NCI-H2171 treated with DMSO at 0.1 percent for 48 hours (cell line): ENCODE data around the gene RTN4IP1.

Source experiments
- DNase-seq: peaks from one replicate; lab custom pipeline; 2025; lab: John Stamatoyannopoulos, UW

RTN4IP1 gene, protein sequence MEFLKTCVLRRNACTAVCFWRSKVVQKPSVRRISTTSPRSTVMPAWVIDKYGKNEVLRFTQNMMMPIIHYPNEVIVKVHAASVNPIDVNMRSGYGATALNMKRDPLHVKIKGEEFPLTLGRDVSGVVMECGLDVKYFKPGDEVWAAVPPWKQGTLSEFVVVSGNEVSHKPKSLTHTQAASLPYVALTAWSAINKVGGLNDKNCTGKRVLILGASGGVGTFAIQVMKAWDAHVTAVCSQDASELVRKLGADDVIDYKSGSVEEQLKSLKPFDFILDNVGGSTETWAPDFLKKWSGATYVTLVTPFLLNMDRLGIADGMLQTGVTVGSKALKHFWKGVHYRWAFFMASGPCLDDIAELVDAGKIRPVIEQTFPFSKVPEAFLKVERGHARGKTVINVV

GRCh38 chr6:106629103-106629858, at the start of gene RTN4IP1, which contains the start of gene QRSL1:
RTN4IP1 (minus strand) TSS chr6:106629498; CDS start chr6:106629021, 477 bp downstream.
QRSL1 (plus strand) TSS chr6:106629578; CDS start chr6:106629682, 104 bp downstream.
- DNase-seq = peak; percentile 95

DNA sequence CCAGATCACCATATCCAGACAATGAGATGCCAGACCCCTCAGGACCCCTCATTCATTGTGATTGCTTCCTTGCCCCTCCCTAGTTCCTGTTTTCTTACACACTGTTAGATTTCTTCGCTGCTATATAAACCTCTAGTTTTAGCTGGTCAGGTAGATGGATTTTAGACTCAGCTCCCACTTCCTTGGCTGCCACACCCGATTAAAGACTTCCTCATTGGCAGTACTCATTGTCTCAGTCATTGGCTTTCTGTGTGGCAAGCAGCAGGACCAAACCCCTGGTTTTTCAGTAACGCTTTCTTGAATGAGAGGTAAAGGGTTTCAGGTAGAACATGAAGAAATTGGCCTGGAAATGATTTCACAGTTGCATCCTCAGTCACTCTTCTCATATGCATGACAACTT, 48.0 kb upstream of the RTN4IP1 start:
- no peak for DNase-seq

- no peak for DNase-seq
Observed at GRCh38 chr6:106674541-106675229, 45.4 kb upstream of the RTN4IP1 start.

DNA sequence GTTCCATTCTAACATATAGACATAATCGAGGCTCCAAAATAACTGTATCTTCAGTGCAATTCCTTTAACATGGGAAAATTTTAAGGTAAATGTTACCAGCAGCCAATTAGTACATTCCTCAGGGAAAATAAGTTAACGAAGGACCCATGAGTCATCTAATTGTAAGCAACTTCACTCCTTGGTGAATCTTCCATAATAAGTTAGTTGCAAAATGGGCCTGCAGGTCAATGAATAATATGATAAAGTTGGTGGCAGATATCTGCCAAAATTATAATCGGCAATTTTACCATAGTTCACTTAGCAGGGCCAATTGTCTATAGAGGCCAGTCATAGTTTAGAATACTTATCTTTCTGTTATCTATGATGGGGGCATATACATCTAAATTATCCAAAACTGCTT, 42.4 kb upstream of the RTN4IP1 start:
- no peak for DNase-seq

DNA sequence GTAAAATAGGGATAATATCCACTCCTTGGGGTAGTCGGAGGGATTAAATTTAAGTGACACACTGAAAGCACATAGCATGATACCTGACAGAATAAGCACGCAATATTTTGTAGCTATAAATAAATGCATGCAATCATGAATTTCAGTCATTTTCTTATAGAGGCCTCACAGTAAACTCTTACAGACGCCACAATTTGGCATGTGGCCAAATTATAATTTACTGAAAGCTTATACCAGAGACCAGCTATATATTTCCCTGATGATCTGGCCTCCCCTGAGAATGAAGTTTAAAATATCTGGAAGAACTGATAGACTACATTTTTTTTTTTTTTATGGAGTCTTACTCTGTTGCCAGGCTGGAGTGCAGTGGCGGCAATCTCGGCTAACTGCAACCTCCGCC, 40.9 kb upstream of the RTN4IP1 start:
- DNase-seq = peak; percentile 52

GRCh38 chr6:106667022-106667402, 37.7 kb upstream of the RTN4IP1 start:
- no peak for DNase-seq

DNA sequence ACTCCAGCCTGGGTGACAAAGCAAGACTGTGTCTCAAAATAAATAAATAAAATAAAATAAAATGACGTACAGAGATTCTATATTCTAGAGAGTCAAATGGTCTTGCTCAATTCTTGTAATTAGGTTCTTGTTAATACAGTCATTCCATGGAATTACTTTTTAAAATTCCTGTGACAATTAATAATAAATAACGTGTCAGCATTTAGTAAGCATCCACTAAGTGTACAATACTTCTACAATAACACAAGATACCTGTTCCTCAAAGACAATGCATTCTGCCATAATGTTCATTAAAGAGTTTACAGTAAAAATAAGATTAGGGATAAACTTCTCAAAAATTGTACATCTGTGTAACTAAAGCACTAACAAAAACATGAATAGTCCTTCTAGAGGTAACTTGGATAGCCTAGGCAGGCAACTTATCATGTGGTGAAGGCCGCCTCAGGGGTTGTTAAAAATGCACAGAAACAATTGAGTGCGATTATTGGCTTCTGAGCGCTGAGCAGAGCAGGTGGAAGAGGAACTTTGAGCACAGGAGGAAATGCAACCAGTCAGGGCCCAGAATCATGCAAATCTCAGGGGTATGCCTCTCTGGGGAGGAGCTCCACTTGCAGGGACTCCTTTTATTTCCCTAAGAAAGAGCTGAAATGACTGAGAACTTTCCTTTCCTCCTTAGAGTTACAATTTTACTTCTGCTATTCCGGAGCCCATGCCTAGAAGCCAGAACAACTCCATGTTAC, 37.2 kb upstream of the RTN4IP1 start:
- no peak for DNase-seq

GRCh38 chr6:106662458-106662857, 33.2 kb upstream of the RTN4IP1 start:
- no peak for DNase-seq

GRCh38 chr6:106659859-106660258, 30.6 kb upstream of the RTN4IP1 start:
- DNase-seq = no peak

GRCh38 chr6:106658469-106658868, 29.2 kb upstream of the RTN4IP1 start:
- peak; percentile 7 for DNase-seq

DNA sequence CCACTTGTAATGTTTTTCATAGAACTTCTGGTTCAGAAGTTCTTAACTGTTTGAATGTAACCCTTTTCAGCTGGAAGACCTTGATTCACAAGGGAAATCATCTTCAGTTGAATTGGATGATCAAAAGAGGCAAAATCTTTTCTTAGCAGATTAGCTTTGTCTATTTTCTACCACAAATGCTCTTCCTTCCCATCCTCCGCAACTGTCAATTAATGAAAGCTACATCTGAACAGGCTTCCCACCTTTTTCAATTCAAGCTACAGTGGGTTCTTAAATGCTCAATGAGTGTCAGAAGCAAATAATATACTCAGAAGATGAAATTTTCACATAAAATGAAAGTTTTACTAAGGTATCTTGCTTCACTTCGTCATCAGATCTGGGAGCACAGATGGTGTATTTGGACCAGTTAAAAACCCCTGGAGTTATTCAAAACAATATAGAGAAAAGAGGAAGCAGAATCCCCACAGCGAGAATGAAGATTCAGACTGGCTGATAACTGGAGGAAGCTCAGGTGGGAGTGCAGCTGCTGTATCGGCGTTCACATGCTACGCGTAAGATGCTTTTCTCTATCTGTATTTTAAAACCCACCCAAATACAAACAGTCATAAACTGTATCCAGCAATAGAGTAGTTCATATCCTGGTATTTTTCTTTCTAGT, 19.5 kb upstream of the RTN4IP1 start:
- no peak for DNase-seq

- no peak for DNase-seq
Observed at GRCh38 chr6:106643061-106643460, 13.8 kb upstream of the RTN4IP1 start.

DNA sequence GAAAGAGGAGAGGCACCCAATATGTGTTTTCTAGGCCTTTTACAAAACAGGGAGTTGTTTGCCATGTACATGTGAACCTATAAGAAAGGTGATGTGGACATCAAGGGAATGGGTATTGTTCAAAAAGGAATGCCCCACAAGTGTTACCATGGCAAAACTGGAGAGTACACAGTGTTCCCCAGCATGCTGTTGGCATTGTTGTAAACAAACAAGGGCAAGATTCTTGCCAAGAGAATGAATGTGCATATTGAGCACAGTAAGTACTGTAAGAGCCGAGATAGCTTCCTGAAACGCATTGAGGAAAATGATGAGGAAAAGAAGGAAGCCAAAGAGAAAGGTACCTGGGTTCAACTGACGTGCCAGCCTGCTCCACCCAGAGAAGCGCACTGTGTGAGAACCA, 13.2 kb upstream of the RTN4IP1 start:
- DNase-seq = no peak

- no peak for DNase-seq
Observed at GRCh38 chr6:106639812-106640211, 10.5 kb upstream of the RTN4IP1 start.

DNA sequence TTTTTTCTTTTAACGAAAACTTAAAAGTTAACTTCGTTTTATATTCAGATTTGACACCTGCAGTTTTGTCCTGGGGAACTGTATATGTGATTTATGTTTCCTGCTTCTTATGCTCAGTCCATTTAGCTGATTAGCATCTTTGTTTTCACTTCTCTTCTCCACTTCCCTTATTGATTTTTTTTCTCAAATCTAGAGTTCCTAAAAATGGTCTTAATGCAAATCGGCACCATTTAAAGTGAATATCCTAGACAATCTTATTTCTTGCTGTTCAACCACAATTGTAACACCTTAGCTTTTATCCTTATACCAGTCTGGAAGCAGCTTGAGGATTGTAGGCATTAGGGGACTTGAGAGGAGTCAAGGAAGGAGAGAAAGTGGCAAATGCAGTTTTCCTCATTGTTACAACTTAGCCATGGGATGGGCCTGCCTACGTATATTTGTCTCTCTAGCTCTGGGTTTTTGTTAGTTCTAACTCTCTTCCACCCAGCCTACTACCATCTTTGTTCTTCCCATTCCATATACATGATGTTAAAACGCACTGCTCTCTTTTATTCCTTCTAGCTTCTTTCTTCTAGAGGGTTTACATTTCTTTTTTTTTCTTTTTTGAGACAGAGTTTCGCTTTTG, 8.5 kb upstream of the RTN4IP1 start:
- no peak for DNase-seq

DNA sequence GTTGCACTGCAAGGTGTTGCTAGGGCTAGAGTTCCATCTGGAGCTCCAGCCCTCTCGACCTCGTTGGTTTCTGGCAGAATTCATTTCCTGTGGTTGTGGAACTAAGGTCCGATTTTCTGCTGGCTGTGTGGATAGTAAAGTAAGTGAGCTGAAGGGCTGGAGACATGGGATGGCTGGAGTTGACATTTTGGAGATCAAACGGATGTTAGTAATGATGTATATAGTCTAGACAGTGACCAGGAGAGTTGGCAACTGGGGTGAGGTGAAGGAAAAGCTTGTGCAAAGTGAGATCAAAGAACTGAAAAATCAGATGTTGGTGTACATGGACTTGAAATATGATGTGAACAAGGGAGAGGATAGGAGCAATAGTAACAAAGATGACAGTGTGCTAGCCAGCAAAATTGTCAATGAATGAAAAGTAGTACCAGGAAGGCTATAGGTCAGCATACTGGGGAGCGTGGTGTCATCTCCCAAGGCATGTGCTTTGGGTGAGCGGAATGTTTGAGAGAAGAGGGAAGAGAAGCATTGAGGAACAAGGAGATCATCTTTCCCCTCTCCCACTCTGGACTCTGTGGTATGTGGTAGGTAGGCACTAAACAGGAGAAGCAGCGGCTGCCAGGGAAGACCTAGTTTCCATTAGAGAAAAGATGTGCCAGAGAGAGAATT, 7.9 kb upstream of the RTN4IP1 start:
- no peak for DNase-seq

GRCh38 chr6:106634565-106634964, 5.3 kb upstream of the RTN4IP1 start:
- no peak for DNase-seq

- no peak for DNase-seq
Observed at GRCh38 chr6:106631346-106631745, 2.0 kb upstream of the RTN4IP1 start.

GRCh38 chr6:106630366-106630765, 1.1 kb upstream of the RTN4IP1 start:
- no peak for DNase-seq

GRCh38 chr6:106629859-106630163, 513 bp upstream of the RTN4IP1 start:
- DNase-seq = peak; percentile 38
